Measurements from ENCODE around the gene ZNF708. TPM values are rescaled to one million over a fixed set of nuclear protein-coding genes. Genes with fewer than 3 reads are reported as not detected.

Gene ZNF708
- total RNA-seq (2011; cell fraction: chromatin; rRNA removed; ENCODE audit: low replicate concordance) = 5.6 and 15.1 TPM in 2 replicates
- total RNA-seq (2011; cell fraction: nucleolus; rRNA removed) = 5.7 and 6.4 TPM in 2 replicates
- total RNA-seq (2011; cell fraction: nucleoplasm; rRNA removed) = 6.5 and 7.0 TPM in 2 replicates
- 6.7 and 8.3 TPM in 2 replicates for total RNA-seq (2014; rRNA removed)
- 11.8 and 16.0 TPM in 2 replicates for total RNA-seq (2014; rRNA removed; fragmentation: Illumina TruSeq; extraction: Trizol)
- total RNA-seq (2015; rRNA removed; fragmentation: Illumina TruSeq; extraction: Trizol) = 11.3 and 11.9 TPM in 2 replicates
- 8.2 and 8.6 TPM in 2 replicates for total RNA-seq (2021)
- polyA plus RNA-seq (2011; rRNA removed) = 5.6 and 8.9 TPM in 2 replicates
- 0.98 and 2.3 TPM in 2 replicates for polyA plus RNA-seq (2011; cell fraction: cytosol; rRNA removed)
- polyA plus RNA-seq (2011; cell fraction: nucleus; rRNA removed) = 6.1 and 6.7 TPM in 2 replicates
- polyA plus RNA-seq (2012) = 3.8 and 7.0 TPM in 2 replicates
- 6.8 and 8.2 TPM in 2 replicates for polyA plus RNA-seq (2014; fragmentation: Illumina TruSeq; extraction: Trizol)
- 1 to 10 TPM; 2.9 to 4.1 TPM for polyA plus RNA-seq (2014; fragmentation: Nextera tagmentation; extraction: Ambion mirVana)
- polyA plus RNA-seq (2014; rRNA removed) = 3.8 and 5.0 TPM in 2 replicates
- 12.6 and 21.7 TPM in 2 replicates for polyA minus RNA-seq (2011; rRNA and poly(A)+ RNA removed)
- 3.6 and 10.1 TPM in 2 replicates for polyA minus RNA-seq (2011; cell fraction: cytosol; rRNA and poly(A)+ RNA removed)
- 3.8 and 13.9 TPM in 2 replicates for polyA minus RNA-seq (2011; cell fraction: nucleus; rRNA and poly(A)+ RNA removed)
- percentile 75 among the genes with signal in this experiment for Bru-seq, nascent RNA
- BruChase-seq, experiment 1, labeled RNA remaining after a 2-hour chase = percentile 78 among the genes with signal in this experiment
- BruChase-seq, experiment 2, labeled RNA remaining after a 6-hour chase = percentile 74 among the genes with signal in this experiment
- long read RNA-seq, experiment 1, partial matches to known transcripts = 0 of 5 reads
- long read RNA-seq, experiment 1, other reads (novel, unspliced or antisense) = 3 of 5 reads
- long read RNA-seq, experiment 2, partial matches to known transcripts = 0 of 2 reads
- long read RNA-seq, experiment 2, other reads (novel, unspliced or antisense) = 2 of 2 reads
- long read RNA-seq, experiment 3 = 0 reads

DNA sequence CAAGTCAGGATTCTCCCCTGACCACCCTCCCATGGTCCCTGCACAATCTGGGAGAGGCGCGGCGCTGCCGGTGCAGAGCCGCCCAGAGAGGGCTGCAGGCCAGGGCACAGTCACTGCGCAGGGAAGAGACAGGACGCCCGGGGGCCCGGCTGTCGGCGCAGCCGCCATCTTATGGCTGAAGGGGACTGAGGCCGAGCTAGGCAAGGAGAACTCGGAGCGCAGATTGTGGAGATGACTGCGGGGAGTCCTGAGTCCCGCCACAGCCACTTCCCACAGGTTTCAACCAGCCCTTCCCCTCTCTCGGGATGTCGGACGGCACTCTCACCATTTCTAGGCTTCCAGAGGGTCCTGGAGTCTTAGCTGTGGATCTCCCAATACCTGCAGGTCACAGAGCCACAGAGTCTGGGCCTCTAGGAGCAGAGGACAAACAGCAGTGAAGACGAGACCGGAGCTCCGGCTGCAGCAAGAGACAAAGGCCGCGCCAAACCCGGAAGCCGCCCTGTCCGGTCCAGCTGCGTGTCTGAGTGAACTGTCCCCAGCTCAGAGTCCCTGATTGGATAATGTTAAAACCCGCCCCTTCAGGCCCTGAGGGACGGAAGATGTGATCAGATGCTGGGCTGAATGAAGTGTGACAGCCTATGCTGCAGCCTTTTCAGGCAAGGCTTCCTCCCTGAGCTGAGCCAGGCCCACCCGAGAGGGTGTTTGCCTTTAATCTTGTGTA, at the start of gene ZNF708:
TSS of gene ZNF708 (minus strand) at position 526 of the 721 bp plus-strand sequence. CDS start at position 328, 198 bp downstream.
- Histone ChIP-seq H3K27me3 (ENCODE audit: control insufficient read depth in 2 of 2, insufficient read depth in 2 of 2, low read length in 2 of 2) (no peaks in the 10 kb centered on the region), H4K20me1 (replicated peaks; ENCODE audit: control insufficient read depth, insufficient read depth, low read length) (no peaks in the 10 kb centered on the region), H3K9me1 (ENCODE audit: control insufficient read depth, insufficient read depth, low read length) (no peaks in the 10 kb centered on the region), H3K4me3 (peak within 1 kb of the TSS; percentile 73), H3K4me2 (ENCODE audit: insufficient read depth, low read length) (peak within 1 kb of the TSS; percentile 88), H3K27ac (ENCODE audit: extremely low read depth, low read depth, low read length) (peak within 1 kb of the TSS; percentile 84), H3K9ac (ENCODE audit: insufficient read depth in 1 of 2, low read depth in 2 of 2, low read length in 2 of 2) (peak within 1 kb of the TSS; percentile 79 to 98), H2AFZ (ENCODE audit: low read depth, low read length) (peak within 1 kb of the TSS; percentile 99), H3K36me3 (ENCODE audit: control insufficient read depth, insufficient read depth, low read length) (peaks cover 14% of the 10 kb centered on the region; the same call in 1 of the 3 replicates), H3K79me2 (ENCODE audit: control insufficient read depth, insufficient read depth, low read length) (peaks cover 28% of the 10 kb centered on the region), H3K9me3 (replicated peaks; ENCODE audit: control insufficient read depth, insufficient read depth, low read depth, low read length) (peaks cover 3% of the 10 kb centered on the region; the same call in 1 of the 2 replicates), H3K4me1 (replicated peaks in 1 of 2; ENCODE audit: control insufficient read depth in 2 of 2, insufficient read depth in 2 of 2, low read length in 2 of 2) (peaks cover 4 to 6% of the 10 kb centered on the region in 2 experiments; a peak in 4 of 5 replicates)
- intact Hi-C loops (cut with micrococcal nuclease) (no loop called here), in situ Hi-C loops (cut with MboI) (no loop called here)
- DNase-seq (ENCODE audit: extremely low read depth in 1 of 4, low spot score in 3 of 4) = peak; percentile 70 to 94 (median 82)
- ChIA-PET CTCF (ENCODE audit: low intra/inter-chr PET ratio) (no interaction called here), POLR2A (interaction anchor here (0.6 to 2.2 kb wide), 12 partner anchors 8 to 293 kb away, joined by 3 to 7 read pairs (median 4); partner anchors contain the start of gene ZNF429)
- peak; percentile 100 for ATAC-seq
- WGBS (ENCODE audit: insufficient coverage, low coverage, missing lambda C conversion rate) = 2% methylated on average over 32 of the region's 32 CpGs
- FAIRE-seq = peak; percentile 93
- no TSS peak for BruUV-seq (replicated peaks)
- TF ChIP-seq POU5F1 (IDR thresholded peaks at IDR 0.05; ENCODE audit: borderline replicate concordance, low read depth, low read length, partially characterized antibody) (no peak), ARID2 (IDR thresholded peaks at IDR 0.05) (no peak), TEAD4 (IDR thresholded peaks at IDR 0.05; ENCODE audit: low read length) (no peak), TEAD4 (CRISPR knock-in tag; IDR thresholded peaks at IDR 0.05; ENCODE audit: borderline replicate concordance) (no peak), WHSC1 (IDR thresholded peaks at IDR 0.05; ENCODE audit: low read length) (no peak), LARP7 (IDR thresholded peaks at IDR 0.05) (no peak), REST (IDR thresholded peaks at IDR 0.05; ENCODE audit: borderline replicate concordance) (0 out of 2 replicates have a peak, but pooled peaks have one; percentile 31), REST (CRISPR knock-in tag; IDR thresholded peaks at IDR 0.05; ENCODE audit: low read depth) (no peak), RBFOX2 (IDR thresholded peaks at IDR 0.05; ENCODE audit: low read depth, low read length) (peak; percentile 85), KAT2B (IDR thresholded peaks at IDR 0.05; ENCODE audit: low read depth, low read length) (no peak)

Data from K562 (cell line).